HL-60 (cell line): ENCODE measurements around the gene ZNG1A.

Experiments used
- CTCF ChIP-seq: IDR thresholded peaks from one replicate; pipeline ENCODE4 v1.5.1; 2011; ENCODE audit warnings: low read length, control low read depth, inconsistent platforms; ENCODE audit not compliant: insufficient read depth
- GABPA ChIP-seq: IDR thresholded peaks from 2 replicates; pipeline ENCODE4 v1.6.1; 2012; ENCODE audit warnings: low read depth
- POLR2AphosphoS5 ChIP-seq: IDR thresholded peaks from 2 replicates; pipeline ENCODE4 v1.6.1; 2012; ENCODE audit warnings: low read depth
- REST ChIP-seq: IDR thresholded peaks from 2 replicates; pipeline ENCODE4 v1.6.1; 2012; ENCODE audit warnings: low read depth; ENCODE audit not compliant: insufficient replicate concordance
- SPI1 ChIP-seq: IDR thresholded peaks from 2 replicates; pipeline ENCODE4 v1.6.1; 2012; ENCODE audit warnings: low read depth, mild to moderate bottlenecking, borderline replicate concordance

GRCh38 chr9:206481-206880, 27.6 kb upstream of the ZNG1A start:
- TF ChIP-seq CTCF (no peak), POLR2AphosphoS5 (no peak), GABPA (no peak), REST (no peak), SPI1 (no peak)
